Stimulated activated CD4-positive, alpha-beta T cell treated with anti-CD3 and anti-CD28 coated beads, Interleukin-2, amount 100 ng/mL, for 4 hours (primary cell): ENCODE results near the gene MEIS2.

Experiments
- DNase-seq: peaks from one replicate; pipeline ENCODE4 v3.0.0-alpha.2; 2020; ENCODE audit warnings: low read depth

The MEIS2 gene

GRCh38 chr15:37112171-37112570 lies 11.8 kb upstream of the MEIS2 start:
- DNase-seq, result no peak

- no peak for DNase-seq
These were observed 11.0 kb upstream of the MEIS2 start for GRCh38 chr15:37111427-37111717.

GRCh38 chr15:37109872-37110572 lies 9.7 kb upstream of the MEIS2 start:
- DNase-seq, result no peak

GRCh38 chr15:37109168-37109871 lies 9.0 kb upstream of the MEIS2 start:
- no peak for DNase-seq

- DNase-seq, result no peak
These were observed 8.2 kb upstream of the MEIS2 start for GRCh38 chr15:37108381-37109167.

GRCh38 chr15:37107744-37108380 lies 7.5 kb upstream of the MEIS2 start:
- no peak for DNase-seq

GRCh38 chr15:37107071-37107743 lies 6.9 kb upstream of the MEIS2 start:
- DNase-seq, result no peak

- no peak for DNase-seq
These were observed 6.2 kb upstream of the MEIS2 start for GRCh38 chr15:37106490-37107001.

GRCh38 chr15:37105889-37106288 lies 5.5 kb upstream of the MEIS2 start:
- no peak for DNase-seq

- DNase-seq, result no peak
These were observed 4.7 kb upstream of the MEIS2 start for GRCh38 chr15:37105029-37105428.

GRCh38 chr15:37104424-37104981 lies 4.2 kb upstream of the MEIS2 start:
- DNase-seq, result no peak

GRCh38 chr15:37103475-37104423 lies 3.4 kb upstream of the MEIS2 start:
- no peak for DNase-seq

- no peak for DNase-seq
These were observed 2.8 kb upstream of the MEIS2 start for GRCh38 chr15:37103163-37103435.

GRCh38 chr15:37102305-37103162 lies 2.2 kb upstream of the MEIS2 start:
- DNase-seq, result no peak

- DNase-seq, result no peak
These were observed 1.6 kb upstream of the MEIS2 start for GRCh38 chr15:37101980-37102304.

- no peak for DNase-seq
These were observed 542 bp upstream of the MEIS2 start for GRCh38 chr15:37100966-37101215.

- no peak for DNase-seq
These were observed 835 bp downstream of the MEIS2 start for GRCh38 chr15:37099319-37100108.

- no peak for DNase-seq
These were observed 1.7 kb downstream of the MEIS2 start for GRCh38 chr15:37098468-37099318.
